LNCAP (cell line): Measurements from ENCODE around the gene PROCA1.

Experiments used
- TF ChIP-seq, protein P1 (sequence below): fragments of 450-650 bp; IDR thresholded peaks from 2 replicates; pipeline ENCODE4 v1.5.1; 2017; ENCODE audit warnings: mild to moderate bottlenecking

Gene PROCA1

DNA sequence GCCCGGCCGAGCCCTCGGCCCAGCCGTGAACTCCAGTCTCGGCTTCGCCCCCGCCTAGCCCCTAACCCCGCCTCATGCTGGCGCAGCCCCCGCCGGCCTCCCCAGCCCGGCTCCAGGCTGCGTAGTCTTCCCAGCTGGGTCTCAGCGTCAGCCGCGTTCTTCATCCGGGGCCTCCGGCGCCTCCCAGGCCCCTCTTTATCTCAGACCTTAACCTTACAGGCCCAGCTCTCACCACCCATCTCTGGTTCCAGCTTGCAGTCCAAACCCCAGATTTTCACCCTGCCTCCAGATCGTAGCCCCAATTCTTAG lies at the start of gene PROCA1:
TSS of gene PROCA1 (minus strand) at position 166 of the 309 bp plus-strand sequence. CDS start 228 bp downstream, outside the sequence.
- TF ChIP-seq, protein P1, sequence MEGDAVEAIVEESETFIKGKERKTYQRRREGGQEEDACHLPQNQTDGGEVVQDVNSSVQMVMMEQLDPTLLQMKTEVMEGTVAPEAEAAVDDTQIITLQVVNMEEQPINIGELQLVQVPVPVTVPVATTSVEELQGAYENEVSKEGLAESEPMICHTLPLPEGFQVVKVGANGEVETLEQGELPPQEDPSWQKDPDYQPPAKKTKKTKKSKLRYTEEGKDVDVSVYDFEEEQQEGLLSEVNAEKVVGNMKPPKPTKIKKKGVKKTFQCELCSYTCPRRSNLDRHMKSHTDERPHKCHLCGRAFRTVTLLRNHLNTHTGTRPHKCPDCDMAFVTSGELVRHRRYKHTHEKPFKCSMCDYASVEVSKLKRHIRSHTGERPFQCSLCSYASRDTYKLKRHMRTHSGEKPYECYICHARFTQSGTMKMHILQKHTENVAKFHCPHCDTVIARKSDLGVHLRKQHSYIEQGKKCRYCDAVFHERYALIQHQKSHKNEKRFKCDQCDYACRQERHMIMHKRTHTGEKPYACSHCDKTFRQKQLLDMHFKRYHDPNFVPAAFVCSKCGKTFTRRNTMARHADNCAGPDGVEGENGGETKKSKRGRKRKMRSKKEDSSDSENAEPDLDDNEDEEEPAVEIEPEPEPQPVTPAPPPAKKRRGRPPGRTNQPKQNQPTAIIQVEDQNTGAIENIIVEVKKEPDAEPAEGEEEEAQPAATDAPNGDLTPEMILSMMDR: no peak

DNA sequence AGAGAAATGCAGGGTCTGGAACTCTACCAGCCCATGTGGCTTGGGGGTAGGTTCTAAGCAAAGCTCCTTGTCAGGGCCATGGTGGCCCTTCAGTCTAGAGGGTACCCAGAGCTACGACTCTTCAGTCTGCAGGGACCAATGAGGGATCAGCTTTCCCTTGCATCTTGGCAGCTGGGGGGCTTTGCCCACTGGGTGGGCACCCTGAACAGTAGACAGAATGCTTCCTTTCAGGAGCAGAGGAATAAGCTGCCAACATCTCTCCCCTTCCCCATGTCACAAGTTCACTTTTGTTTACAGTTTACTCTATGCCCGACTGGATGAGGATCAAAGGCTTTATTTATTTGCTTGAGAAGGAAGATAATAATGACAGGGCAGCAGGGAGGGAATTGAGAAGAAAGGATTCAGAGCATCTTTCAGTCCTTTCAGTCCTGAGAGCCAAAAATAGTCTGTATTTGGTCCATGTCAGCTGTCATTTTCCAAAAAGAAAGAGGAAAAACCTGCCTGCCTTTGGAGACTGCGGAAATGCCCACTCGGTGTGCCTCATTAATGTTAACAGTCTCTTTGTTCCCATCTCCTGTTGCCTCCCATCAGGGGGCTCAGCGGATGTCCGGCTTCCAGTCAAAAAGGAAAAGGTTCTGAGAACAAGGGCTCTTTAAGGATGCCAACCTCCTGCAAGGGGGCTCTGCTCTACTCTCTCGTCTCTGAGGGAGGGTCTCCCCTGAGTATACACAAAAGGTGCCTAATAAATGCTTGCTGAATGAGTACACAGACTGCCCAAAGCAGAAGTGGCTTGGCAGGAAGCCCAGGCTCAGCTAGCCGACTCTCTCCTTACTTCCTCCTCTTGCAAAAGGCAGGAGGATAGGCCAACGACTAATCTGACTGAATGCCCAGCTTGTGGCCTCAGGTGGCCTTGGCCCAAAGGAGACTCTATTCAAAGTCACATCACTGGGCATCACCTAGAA lies 49.2 kb upstream of the PROCA1 start:
- TF ChIP-seq, protein P1: no peak

DNA sequence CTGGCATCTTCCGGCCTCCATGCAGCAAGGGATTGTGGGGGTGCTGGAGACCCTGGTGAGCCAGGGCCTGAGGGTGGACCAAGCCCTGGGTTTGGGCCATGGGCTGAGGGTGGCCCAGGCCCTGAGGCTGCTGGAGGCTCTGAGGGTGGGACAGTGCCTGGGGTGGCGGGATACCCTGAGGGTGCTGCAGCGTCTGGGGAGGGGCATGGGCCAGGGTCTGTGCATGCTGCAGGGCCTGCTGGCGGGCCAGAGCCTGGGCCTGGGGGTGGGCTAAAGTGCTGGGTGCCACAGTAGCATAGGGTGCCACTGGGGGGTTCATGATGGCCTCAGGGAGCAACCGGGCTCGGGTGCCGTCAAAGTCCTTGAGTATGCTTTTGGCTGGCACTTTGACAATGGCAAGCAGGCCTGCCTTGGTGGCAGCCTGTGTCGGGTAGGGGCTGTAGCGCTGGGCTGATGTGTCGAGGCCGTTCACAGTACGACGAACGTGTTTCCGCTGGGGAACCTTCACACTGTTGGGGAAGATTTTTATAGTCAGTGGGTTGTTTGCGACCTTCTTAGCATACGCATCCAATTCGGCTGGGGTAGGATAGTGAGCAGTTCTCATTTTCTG lies 47.7 kb upstream of the PROCA1 start:
- TF ChIP-seq, protein P1: no peak

DNA sequence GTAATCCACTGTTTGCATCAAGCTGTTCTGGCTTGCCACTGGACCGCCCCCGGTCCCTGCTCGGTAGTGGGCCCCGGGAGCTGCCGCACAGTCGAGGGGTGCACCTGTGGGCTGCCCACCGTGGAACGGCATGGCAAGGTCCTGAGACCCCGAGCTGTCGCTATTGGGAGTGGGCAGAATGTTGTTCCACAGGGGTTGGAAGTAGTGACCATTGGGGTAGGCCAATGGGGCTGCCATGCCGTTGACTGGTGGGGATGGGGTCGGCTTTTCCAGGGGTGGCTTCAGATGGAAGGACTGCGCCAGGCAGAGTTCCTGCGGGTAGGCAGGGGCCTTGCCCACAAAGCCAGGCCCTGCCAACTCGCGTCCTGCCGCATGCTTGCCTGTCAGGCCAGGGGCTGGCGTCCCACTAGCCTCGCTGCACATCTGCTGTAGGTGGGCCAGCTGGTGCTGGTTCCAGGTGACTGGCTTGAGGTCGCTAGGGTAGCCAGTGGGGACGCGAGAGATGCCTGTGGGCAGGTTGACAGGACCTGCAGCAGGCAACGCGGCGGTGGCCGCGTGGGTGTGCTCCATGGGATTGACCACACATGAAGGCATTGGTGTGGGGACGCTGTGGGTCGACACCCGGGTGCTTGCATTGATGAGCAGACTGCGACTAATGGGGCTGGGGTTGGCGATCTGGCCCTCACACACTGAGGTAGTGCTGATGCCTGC lies 46.9 kb upstream of the PROCA1 start:
- TF ChIP-seq, protein P1: no peak

DNA sequence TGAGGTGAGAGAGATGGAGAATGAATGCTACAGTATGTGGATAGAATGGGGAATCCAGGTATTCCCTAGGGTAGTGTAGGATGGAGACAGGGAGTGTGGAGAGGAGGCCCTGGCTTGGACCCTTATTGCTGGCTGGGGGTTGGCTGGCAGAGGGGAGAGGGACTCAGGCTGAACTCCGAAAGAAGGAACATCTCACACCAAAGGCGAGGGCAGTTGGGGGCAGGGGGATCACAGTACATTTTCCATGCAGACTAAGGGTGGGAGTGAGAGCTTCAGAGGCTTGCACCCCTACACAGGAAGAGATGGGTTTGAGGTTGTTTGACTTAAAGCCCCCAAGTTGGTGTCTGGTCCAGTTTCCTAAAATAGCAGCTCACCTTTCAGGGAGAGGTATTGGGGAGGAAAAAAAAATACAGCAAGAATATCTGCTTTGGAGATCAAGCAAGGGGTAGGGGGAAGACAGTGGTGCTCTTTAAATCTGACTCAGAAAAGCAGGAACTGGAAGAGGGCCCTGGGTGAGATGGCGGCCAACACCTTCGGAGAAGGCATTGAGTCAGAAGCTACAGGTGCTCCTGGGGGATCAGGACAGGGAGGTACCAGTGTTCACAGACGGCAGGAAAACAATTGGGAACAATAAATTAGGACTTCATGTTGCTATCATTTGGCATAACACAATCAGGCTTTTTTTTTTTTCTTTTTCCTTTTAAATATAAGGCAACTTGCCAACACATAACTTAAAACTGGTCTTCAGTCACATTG lies 44.5 kb upstream of the PROCA1 start:
- TF ChIP-seq, protein P1: no peak

GRCh38 chr17:28755486-28755885 lies 43.8 kb upstream of the PROCA1 start:
- TF ChIP-seq, protein P1: no peak
